Ishikawa (cell line): ENCODE results near the gene ZBTB38.

Source experiments
- EP300 ChIP-seq: IDR thresholded peaks from 2 replicates; pipeline ENCODE4 v1.6.1; 2012; ENCODE audit warnings: borderline replicate concordance
- RAD21 ChIP-seq: IDR thresholded peaks from 2 replicates; pipeline ENCODE4 v1.6.1; 2012; ENCODE audit warnings: low read depth
- TAF1 ChIP-seq: IDR thresholded peaks from 2 replicates; pipeline ENCODE4 v1.6.1; 2012; ENCODE audit warnings: low read depth, mild to moderate bottlenecking
- TCF12 ChIP-seq: IDR thresholded peaks from 2 replicates; pipeline ENCODE4 v1.6.1; 2012; ENCODE audit warnings: low read depth

GRCh38 chr3:141349711-141350110 lies 18.6 kb upstream of the ZBTB38 start:
- no peak for TF ChIP-seq RAD21
- TF ChIP-seq EP300: no peak
- TF ChIP-seq TCF12: no peak
- no peak for TF ChIP-seq TAF1
